ENCODE results near the gene ATF6B.
"Not testable (repeated sequence)": the region's sequence is repeated elsewhere in the genome, so short reads cannot be mapped to it uniquely, and the experiment has no call there.

Gene ATF6B

GRCh38 chr6:32108727-32109113 lies 19.3 kb downstream of the ATF6B start:
- H3K27me3 ChIP-seq (ENCODE audit: control insufficient read depth in 2 of 2, insufficient read depth in 2 of 2, low read length in 2 of 2) = peaks cover 0 to 3% of the 10 kb centered on the region in 2 donors
- H3K36me3 ChIP-seq (ENCODE audit: control insufficient read depth in 2 of 2, insufficient read depth in 2 of 2, low read length in 2 of 2) = no peaks in the 10 kb centered on the region
- peak overlapping the region; percentile 61 to 65 for H3K27ac ChIP-seq (ENCODE audit: low read depth in 2 of 2, low read length in 2 of 2)
- peak overlapping the region; percentile 21 to 54 for H3K9ac ChIP-seq (ENCODE audit: low read depth in 1 of 2, low read length in 2 of 2)
- H3K4me3 ChIP-seq (ENCODE audit: low read length in 2 of 2) = peak overlapping the region; percentile 44 to 70
- H3K4me1 ChIP-seq (ENCODE audit: control insufficient read depth in 2 of 2, insufficient read depth in 2 of 2, low read length in 2 of 2) = peaks cover 16 to 31% of the 10 kb centered on the region in 2 donors
- no peaks in the 10 kb centered on the region for H3K9me3 ChIP-seq (ENCODE audit: control insufficient read depth in 2 of 2, low read length in 2 of 2)

- H3K4me1 ChIP-seq (ENCODE audit: control insufficient read depth in 2 of 2, insufficient read depth in 2 of 2, low read length in 2 of 2) = peaks cover 16 to 27% of the 10 kb centered on the region in 2 donors
- peak overlapping the region; percentile 21 to 54 for H3K9ac ChIP-seq (ENCODE audit: low read depth in 1 of 2, low read length in 2 of 2)
- no peaks in the 10 kb centered on the region for H3K9me3 ChIP-seq (ENCODE audit: control insufficient read depth in 2 of 2, low read length in 2 of 2)
- no peaks in the 10 kb centered on the region for H3K36me3 ChIP-seq (ENCODE audit: control insufficient read depth in 2 of 2, insufficient read depth in 2 of 2, low read length in 2 of 2)
- peak overlapping the region; percentile 61 to 65 for H3K27ac ChIP-seq (ENCODE audit: low read depth in 2 of 2, low read length in 2 of 2)
- H3K4me3 ChIP-seq (ENCODE audit: low read length in 2 of 2) = peak overlapping the region; percentile 44 to 70
- peaks cover 0 to 3% of the 10 kb centered on the region in 2 donors for H3K27me3 ChIP-seq (ENCODE audit: control insufficient read depth in 2 of 2, insufficient read depth in 2 of 2, low read length in 2 of 2)
Observed at GRCh38 chr6:32108094-32108627, 19.9 kb downstream of the ATF6B start.

- Histone ChIP-seq H3K4me3 (ENCODE audit: low read length in 2 of 2) (peak overlapping the region; percentile 14 to 31), H3K9ac (ENCODE audit: low read depth in 1 of 2, low read length in 2 of 2) (no peak overlapping the region), H3K27ac (ENCODE audit: low read depth in 2 of 2, low read length in 2 of 2) (peak overlapping the region; percentile 57 to 65), H3K27me3 (ENCODE audit: control insufficient read depth in 2 of 2, insufficient read depth in 2 of 2, low read length in 2 of 2) (peaks cover 0 to 3% of the 10 kb centered on the region in 2 donors), H3K9me3 (ENCODE audit: control insufficient read depth in 2 of 2, low read length in 2 of 2) (no peaks in the 10 kb centered on the region), H3K4me1 (ENCODE audit: control insufficient read depth in 2 of 2, insufficient read depth in 2 of 2, low read length in 2 of 2) (peaks cover 16 to 27% of the 10 kb centered on the region in 2 donors), H3K36me3 (ENCODE audit: control insufficient read depth in 2 of 2, insufficient read depth in 2 of 2, low read length in 2 of 2) (no peaks in the 10 kb centered on the region)
Observed at GRCh38 chr6:32107406-32107805, 20.6 kb downstream of the ATF6B start.

- no peaks in the 10 kb centered on the region for H3K9me3 ChIP-seq (ENCODE audit: control insufficient read depth in 2 of 2, low read length in 2 of 2)
- no peaks in the 10 kb centered on the region for H3K36me3 ChIP-seq (ENCODE audit: control insufficient read depth in 2 of 2, insufficient read depth in 2 of 2, low read length in 2 of 2)
- no peak overlapping the region for H3K4me3 ChIP-seq (ENCODE audit: low read length in 2 of 2)
- no peak overlapping the region for H3K27ac ChIP-seq (ENCODE audit: low read depth in 2 of 2, low read length in 2 of 2)
- peaks cover 0 to 3% of the 10 kb centered on the region in 2 donors for H3K27me3 ChIP-seq (ENCODE audit: control insufficient read depth in 2 of 2, insufficient read depth in 2 of 2, low read length in 2 of 2)
- H3K9ac ChIP-seq (ENCODE audit: low read depth in 1 of 2, low read length in 2 of 2) = no peak overlapping the region
- H3K4me1 ChIP-seq (ENCODE audit: control insufficient read depth in 2 of 2, insufficient read depth in 2 of 2, low read length in 2 of 2) = peaks cover 16 to 24% of the 10 kb centered on the region in 2 donors
Observed at GRCh38 chr6:32105433-32105832, 22.6 kb downstream of the ATF6B start.

GRCh38 chr6:32102255-32102654 lies 25.8 kb downstream of the ATF6B start:
- Histone ChIP-seq H3K4me3 (ENCODE audit: low read length in 2 of 2) (no peak overlapping the region), H3K36me3 (ENCODE audit: control insufficient read depth in 2 of 2, insufficient read depth in 2 of 2, low read length in 2 of 2) (no peaks in the 10 kb centered on the region), H3K27me3 (ENCODE audit: control insufficient read depth in 2 of 2, insufficient read depth in 2 of 2, low read length in 2 of 2) (peaks cover 4 to 8% of the 10 kb centered on the region in 2 donors), H3K9me3 (ENCODE audit: control insufficient read depth in 2 of 2, low read length in 2 of 2) (no peaks in the 10 kb centered on the region), H3K4me1 (ENCODE audit: control insufficient read depth in 2 of 2, insufficient read depth in 2 of 2, low read length in 2 of 2) (peaks cover 1 to 3% of the 10 kb centered on the region in 2 donors), H3K27ac (ENCODE audit: low read depth in 2 of 2, low read length in 2 of 2) (no peak overlapping the region), H3K9ac (ENCODE audit: low read depth in 1 of 2, low read length in 2 of 2) (no peak overlapping the region)

GRCh38 chr6:32100251-32100650 lies 27.8 kb downstream of the ATF6B start:
- H3K9me3 ChIP-seq (ENCODE audit: control insufficient read depth in 2 of 2, low read length in 2 of 2); H3K9ac ChIP-seq (ENCODE audit: low read depth in 1 of 2, low read length in 2 of 2); H3K4me1 ChIP-seq (ENCODE audit: control insufficient read depth in 2 of 2, insufficient read depth in 2 of 2, low read length in 2 of 2); H3K27ac ChIP-seq (ENCODE audit: low read depth in 2 of 2, low read length in 2 of 2); H3K4me3 ChIP-seq (ENCODE audit: low read length in 2 of 2); H3K36me3 ChIP-seq (ENCODE audit: control insufficient read depth in 2 of 2, insufficient read depth in 2 of 2, low read length in 2 of 2): not testable (repeated sequence)
- H3K27me3 ChIP-seq (ENCODE audit: control insufficient read depth in 2 of 2, insufficient read depth in 2 of 2, low read length in 2 of 2) = peaks cover 9 to 29% of the 10 kb centered on the region in 2 donors

- no peak overlapping the region for H3K9ac ChIP-seq (ENCODE audit: low read depth in 1 of 2, low read length in 2 of 2)
- no peak overlapping the region for H3K27ac ChIP-seq (ENCODE audit: low read depth in 2 of 2, low read length in 2 of 2)
- peaks cover 0 to 11% of the 10 kb centered on the region in 2 donors for H3K4me1 ChIP-seq (ENCODE audit: control insufficient read depth in 2 of 2, insufficient read depth in 2 of 2, low read length in 2 of 2)
- no peaks in the 10 kb centered on the region for H3K36me3 ChIP-seq (ENCODE audit: control insufficient read depth in 2 of 2, insufficient read depth in 2 of 2, low read length in 2 of 2)
- H3K4me3 ChIP-seq (ENCODE audit: low read length in 2 of 2) = no peak overlapping the region
- no peaks in the 10 kb centered on the region for H3K9me3 ChIP-seq (ENCODE audit: control insufficient read depth in 2 of 2, low read length in 2 of 2)
- peaks cover 15 to 38% of the 10 kb centered on the region in 2 donors for H3K27me3 ChIP-seq (ENCODE audit: control insufficient read depth in 2 of 2, insufficient read depth in 2 of 2, low read length in 2 of 2)
Observed at GRCh38 chr6:32097364-32097763, 30.7 kb downstream of the ATF6B start.

- Histone ChIP-seq H3K9ac (ENCODE audit: low read depth in 1 of 2, low read length in 2 of 2) (no peak overlapping the region), H3K4me1 (ENCODE audit: control insufficient read depth in 2 of 2, insufficient read depth in 2 of 2, low read length in 2 of 2) (peaks cover 0 to 11% of the 10 kb centered on the region in 2 donors), H3K9me3 (ENCODE audit: control insufficient read depth in 2 of 2, low read length in 2 of 2) (no peaks in the 10 kb centered on the region), H3K36me3 (ENCODE audit: control insufficient read depth in 2 of 2, insufficient read depth in 2 of 2, low read length in 2 of 2) (no peaks in the 10 kb centered on the region), H3K27ac (ENCODE audit: low read depth in 2 of 2, low read length in 2 of 2) (no peak overlapping the region), H3K4me3 (ENCODE audit: low read length in 2 of 2) (no peak overlapping the region), H3K27me3 (ENCODE audit: control insufficient read depth in 2 of 2, insufficient read depth in 2 of 2, low read length in 2 of 2) (peaks cover 15 to 38% of the 10 kb centered on the region in 2 donors)
Observed at GRCh38 chr6:32096394-32097258, 31.4 kb downstream of the ATF6B start.

GRCh38 chr6:32096087-32096393 lies 32.0 kb downstream of the ATF6B start:
- Histone ChIP-seq H3K9ac (ENCODE audit: low read depth in 1 of 2, low read length in 2 of 2) (no peak overlapping the region), H3K27me3 (ENCODE audit: control insufficient read depth in 2 of 2, insufficient read depth in 2 of 2, low read length in 2 of 2) (peaks cover 15 to 38% of the 10 kb centered on the region in 2 donors), H3K36me3 (ENCODE audit: control insufficient read depth in 2 of 2, insufficient read depth in 2 of 2, low read length in 2 of 2) (no peaks in the 10 kb centered on the region), H3K9me3 (ENCODE audit: control insufficient read depth in 2 of 2, low read length in 2 of 2) (no peaks in the 10 kb centered on the region), H3K27ac (ENCODE audit: low read depth in 2 of 2, low read length in 2 of 2) (no peak overlapping the region), H3K4me1 (ENCODE audit: control insufficient read depth in 2 of 2, insufficient read depth in 2 of 2, low read length in 2 of 2) (peaks cover 0 to 11% of the 10 kb centered on the region in 2 donors), H3K4me3 (ENCODE audit: low read length in 2 of 2) (no peak overlapping the region)

- no peak overlapping the region for H3K9ac ChIP-seq (ENCODE audit: low read depth in 1 of 2, low read length in 2 of 2)
- H3K27ac ChIP-seq (ENCODE audit: low read depth in 2 of 2, low read length in 2 of 2) = no peak overlapping the region
- peaks cover 15 to 38% of the 10 kb centered on the region in 2 donors for H3K27me3 ChIP-seq (ENCODE audit: control insufficient read depth in 2 of 2, insufficient read depth in 2 of 2, low read length in 2 of 2)
- H3K36me3 ChIP-seq (ENCODE audit: control insufficient read depth in 2 of 2, insufficient read depth in 2 of 2, low read length in 2 of 2) = no peaks in the 10 kb centered on the region
- peaks cover 0 to 11% of the 10 kb centered on the region in 2 donors for H3K4me1 ChIP-seq (ENCODE audit: control insufficient read depth in 2 of 2, insufficient read depth in 2 of 2, low read length in 2 of 2)
- no peaks in the 10 kb centered on the region for H3K9me3 ChIP-seq (ENCODE audit: control insufficient read depth in 2 of 2, low read length in 2 of 2)
- H3K4me3 ChIP-seq (ENCODE audit: low read length in 2 of 2) = no peak overlapping the region
Observed at GRCh38 chr6:32095338-32096086, 32.5 kb downstream of the ATF6B start.
